Vagina (tissue), 2 donors: ENCODE measurements around the gene FBXL7. TPM values are rescaled to one million over a fixed set of nuclear protein-coding genes. Genes with fewer than 3 reads are reported as not detected.
A peak's percentile ranks its signal among the peaks of the same experiment; 100 is the strongest.

ENCODE experiments used
- DNase-seq, 2 donors: peaks; one replicate each; pipeline ENCODE4 v3.0.0-alpha.2; 2017; ENCODE audit errors: extremely low spot score in 2 of 2
- H3K27ac ChIP-seq: fragments of 200-600 bp; sonication (generic); one replicate; pipeline ENCODE4 v1.5.1; 2019
- H3K27me3 ChIP-seq: fragments of 200-600 bp; sonication (generic); one replicate; pipeline ENCODE4 v1.5.1; 2019
- H3K36me3 ChIP-seq, 2 donors: fragments of 200-600 bp; sonication (generic); one replicate each; pipeline ENCODE4 v1.5.1; 2017 to 2019
- H3K4me1 ChIP-seq: fragments of 200-600 bp; sonication (generic); one replicate; pipeline ENCODE4 v1.5.1; 2019
- H3K4me3 ChIP-seq, 2 donors: fragments of 200-600 bp; sonication (generic); 1 replicate in 1 of 2; 2 replicates in 1 of 2; pipeline ENCODE4 v1.5.1; 2016 to 2019
- H3K9me3 ChIP-seq: fragments of 200-600 bp; sonication (generic); one replicate; pipeline ENCODE4 v1.5.1; 2019
- POLR2A ChIP-seq, 2 donors: fragments of 450-650 bp; IDR thresholded peaks; one replicate each; pipeline ENCODE4 v1.6.1; 2017; ENCODE audit warnings: antibody characterized with exemption in 2 of 2, mild to moderate bottlenecking in 2 of 2, moderate library complexity in 2 of 2
- POLR2AphosphoS5 ChIP-seq, 2 donors: sonication (generic); formaldehyde crosslinking; IDR thresholded peaks; one replicate each; pipeline ENCODE4 v1.9.0; 2017; ENCODE audit warnings: antibody characterized with exemption in 2 of 2, mild to moderate bottlenecking in 2 of 2, low read depth in 1 of 2; ENCODE audit not compliant: insufficient read depth in 1 of 2
- intact Hi-C: fragments of 100-400 bp; cut with DNase I; formaldehyde crosslinking; loops from one replicate; pipeline ENCODE4 v1.15.1; 2023
- total RNA-seq: library from RNA; depleted of rRNA; stranded (reverse); fragments of >200 nt; gene quantifications from one replicate; pipeline ENCODE4 v1.2.3, GENCODE V29; 2016
- TF ChIP-seq, protein P1 (sequence below), 3 experiments: fragments of 450-650 bp in 2 of 3; fragments of 200-600 bp in 1 of 3; sonication (generic) in 1 of 3; IDR thresholded peaks; one replicate each; pipeline ENCODE4 v1.5.1; 2017 to 2019; ENCODE audit warnings: antibody characterized with exemption in 3 of 3, mild to moderate bottlenecking in 2 of 3, moderate library complexity in 2 of 3

The FBXL7 gene
- total RNA-seq, 1 donor from 2014 or later = 21.1 TPM

DNA sequence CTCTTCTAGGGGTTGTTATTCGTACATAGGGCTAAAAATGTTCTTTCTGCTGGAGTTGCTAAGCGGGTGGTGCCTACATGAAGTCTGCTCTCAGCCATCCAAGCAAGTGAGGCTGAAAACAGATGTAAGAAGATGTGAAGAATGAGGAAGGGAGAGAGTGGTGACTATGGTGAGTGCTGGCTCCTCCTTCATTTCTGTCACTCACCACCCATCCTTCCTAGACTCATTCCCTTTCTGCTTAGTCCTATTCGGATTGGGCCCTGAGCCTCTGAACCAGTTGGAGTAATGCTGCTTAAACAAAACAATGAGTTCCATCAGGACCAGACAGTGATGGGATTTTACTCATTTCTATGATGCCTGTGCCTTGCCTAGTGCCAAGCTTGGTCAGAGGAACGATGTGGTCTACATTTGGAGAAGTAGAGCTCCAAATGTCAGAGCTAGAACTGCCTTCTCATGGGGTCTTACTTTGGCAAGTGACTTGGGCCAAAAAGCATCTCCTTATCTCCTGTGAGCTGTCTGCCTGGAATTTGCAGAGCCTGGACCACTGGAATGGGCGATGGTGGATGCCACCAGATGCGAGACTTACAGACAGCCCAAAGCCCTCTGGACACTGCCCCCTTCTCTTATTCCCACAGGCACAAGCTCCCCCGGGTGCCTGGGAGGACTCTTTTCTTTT is 192.9 kb downstream of the FBXL7 start:
- intact Hi-C loops = no loop called here
- Histone ChIP-seq H3K4me3 (no peak overlapping the region), H3K4me1 (peaks cover 48% of the 10 kb centered on the region), H3K27ac (peak overlapping the region; percentile 81), H3K9me3 (no peaks in the 10 kb centered on the region), H3K36me3 (no peaks in the 10 kb centered on the region), H3K27me3 (no peaks in the 10 kb centered on the region)
- no peak for DNase-seq
- no peak for TF ChIP-seq POLR2A (IDR thresholded peaks at IDR 0.05)
- TF ChIP-seq, protein P1, sequence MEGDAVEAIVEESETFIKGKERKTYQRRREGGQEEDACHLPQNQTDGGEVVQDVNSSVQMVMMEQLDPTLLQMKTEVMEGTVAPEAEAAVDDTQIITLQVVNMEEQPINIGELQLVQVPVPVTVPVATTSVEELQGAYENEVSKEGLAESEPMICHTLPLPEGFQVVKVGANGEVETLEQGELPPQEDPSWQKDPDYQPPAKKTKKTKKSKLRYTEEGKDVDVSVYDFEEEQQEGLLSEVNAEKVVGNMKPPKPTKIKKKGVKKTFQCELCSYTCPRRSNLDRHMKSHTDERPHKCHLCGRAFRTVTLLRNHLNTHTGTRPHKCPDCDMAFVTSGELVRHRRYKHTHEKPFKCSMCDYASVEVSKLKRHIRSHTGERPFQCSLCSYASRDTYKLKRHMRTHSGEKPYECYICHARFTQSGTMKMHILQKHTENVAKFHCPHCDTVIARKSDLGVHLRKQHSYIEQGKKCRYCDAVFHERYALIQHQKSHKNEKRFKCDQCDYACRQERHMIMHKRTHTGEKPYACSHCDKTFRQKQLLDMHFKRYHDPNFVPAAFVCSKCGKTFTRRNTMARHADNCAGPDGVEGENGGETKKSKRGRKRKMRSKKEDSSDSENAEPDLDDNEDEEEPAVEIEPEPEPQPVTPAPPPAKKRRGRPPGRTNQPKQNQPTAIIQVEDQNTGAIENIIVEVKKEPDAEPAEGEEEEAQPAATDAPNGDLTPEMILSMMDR (IDR thresholded peaks at IDR 0.05) = no peak
- TF ChIP-seq POLR2AphosphoS5 (IDR thresholded peaks at IDR 0.05; ENCODE audit: insufficient read depth in 1 of 2, low read depth in 1 of 2) = no peak

DNA sequence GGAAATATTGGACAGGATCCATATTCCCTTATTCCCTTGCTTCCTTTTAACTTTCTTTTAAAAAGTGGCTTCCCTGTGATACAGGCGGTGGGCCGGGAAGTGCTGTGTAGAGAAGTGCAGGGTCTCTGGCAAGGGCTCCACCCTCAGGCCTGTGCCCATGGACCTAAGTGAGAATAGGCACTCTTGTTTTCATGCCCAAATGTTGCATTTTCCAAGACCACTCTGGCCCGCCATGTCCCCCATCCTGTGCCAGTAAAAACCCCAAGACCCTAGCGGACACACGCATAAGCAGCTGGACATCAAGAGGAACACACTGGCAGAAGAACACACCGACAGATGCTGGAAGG is 193.4 kb downstream of the FBXL7 start:
- peaks cover 48% of the 10 kb centered on the region for H3K4me1 ChIP-seq
- no peaks in the 10 kb centered on the region for H3K36me3 ChIP-seq
- H3K27ac ChIP-seq = peak overlapping the region; percentile 81
- intact Hi-C loops = no loop called here
- no peak for DNase-seq
- no peaks in the 10 kb centered on the region for H3K27me3 ChIP-seq
- no peaks in the 10 kb centered on the region for H3K9me3 ChIP-seq
- no peak for TF ChIP-seq POLR2AphosphoS5 (IDR thresholded peaks at IDR 0.05; ENCODE audit: insufficient read depth in 1 of 2, low read depth in 1 of 2)
- no peak overlapping the region for H3K4me3 ChIP-seq

DNA sequence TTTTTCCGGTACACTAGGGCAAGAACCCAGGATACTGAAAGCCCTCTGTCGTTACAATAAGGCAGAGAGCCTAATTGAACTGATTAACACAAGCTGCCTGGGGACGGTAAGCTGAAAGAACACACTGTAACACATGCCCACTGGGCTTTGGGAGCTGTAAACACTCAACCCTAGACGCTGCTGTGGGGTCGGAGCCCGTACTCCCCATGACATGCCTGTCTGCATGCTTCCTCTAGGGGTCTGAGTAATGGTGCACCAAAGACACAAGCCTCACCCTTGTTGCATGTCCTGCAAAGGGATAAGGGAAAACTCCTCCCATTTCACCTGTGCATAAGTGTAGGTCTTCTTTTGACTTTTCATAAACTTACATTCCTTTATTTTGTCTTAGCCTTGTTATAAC is 194.0 kb downstream of the FBXL7 start:
- TF ChIP-seq, protein P1 (IDR thresholded peaks at IDR 0.05) = no peak
- TF ChIP-seq POLR2AphosphoS5 (IDR thresholded peaks at IDR 0.05; ENCODE audit: insufficient read depth in 1 of 2, low read depth in 1 of 2) (no peak), POLR2A (IDR thresholded peaks at IDR 0.05) (no peak)
- peaks cover 48% of the 10 kb centered on the region for H3K4me1 ChIP-seq
- peak overlapping the region; percentile 81 for H3K27ac ChIP-seq
- no peaks in the 10 kb centered on the region for H3K36me3 ChIP-seq
- H3K9me3 ChIP-seq = no peaks in the 10 kb centered on the region
- intact Hi-C loops = no loop called here
- DNase-seq = no peak
- H3K27me3 ChIP-seq = no peaks in the 10 kb centered on the region
- H3K4me3 ChIP-seq = no peak overlapping the region

DNA sequence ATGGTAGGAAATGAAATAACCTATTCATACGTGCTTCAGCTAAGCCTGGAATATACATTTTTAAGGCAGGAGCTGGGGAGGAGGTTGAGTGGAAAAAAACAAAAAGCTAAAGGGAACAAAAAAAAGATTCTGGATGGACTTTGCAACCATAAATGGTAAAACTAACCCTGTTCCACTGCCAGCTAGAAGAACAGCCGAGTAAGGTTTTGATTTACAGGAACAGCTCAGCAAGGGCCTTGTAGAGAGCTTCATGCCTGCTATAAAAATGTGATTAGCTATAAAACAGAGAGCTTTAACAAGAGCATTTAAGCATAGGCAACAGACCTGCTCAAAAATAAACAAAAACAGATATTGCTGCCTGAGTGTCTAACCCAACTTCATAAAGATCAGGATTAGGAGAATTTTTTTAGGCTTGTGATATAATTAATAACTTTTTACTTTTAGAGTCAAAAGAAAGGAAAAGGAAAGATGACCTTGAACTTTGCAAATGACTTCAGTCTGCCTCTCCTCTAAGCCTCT is 194.8 kb downstream of the FBXL7 start:
- H3K27ac ChIP-seq = peak overlapping the region; percentile 81
- H3K27me3 ChIP-seq = no peaks in the 10 kb centered on the region
- intact Hi-C loops = no loop called here
- TF ChIP-seq, protein P1 (IDR thresholded peaks at IDR 0.05) = no peak
- peak in 1 of 2 donors; percentile 39 for TF ChIP-seq POLR2AphosphoS5 (IDR thresholded peaks at IDR 0.05; ENCODE audit: insufficient read depth in 1 of 2, low read depth in 1 of 2)
- no peak overlapping the region for H3K4me3 ChIP-seq
- H3K9me3 ChIP-seq = no peaks in the 10 kb centered on the region
- H3K36me3 ChIP-seq = no peaks in the 10 kb centered on the region
- DNase-seq = no peak
- peaks cover 48% of the 10 kb centered on the region for H3K4me1 ChIP-seq

DNA sequence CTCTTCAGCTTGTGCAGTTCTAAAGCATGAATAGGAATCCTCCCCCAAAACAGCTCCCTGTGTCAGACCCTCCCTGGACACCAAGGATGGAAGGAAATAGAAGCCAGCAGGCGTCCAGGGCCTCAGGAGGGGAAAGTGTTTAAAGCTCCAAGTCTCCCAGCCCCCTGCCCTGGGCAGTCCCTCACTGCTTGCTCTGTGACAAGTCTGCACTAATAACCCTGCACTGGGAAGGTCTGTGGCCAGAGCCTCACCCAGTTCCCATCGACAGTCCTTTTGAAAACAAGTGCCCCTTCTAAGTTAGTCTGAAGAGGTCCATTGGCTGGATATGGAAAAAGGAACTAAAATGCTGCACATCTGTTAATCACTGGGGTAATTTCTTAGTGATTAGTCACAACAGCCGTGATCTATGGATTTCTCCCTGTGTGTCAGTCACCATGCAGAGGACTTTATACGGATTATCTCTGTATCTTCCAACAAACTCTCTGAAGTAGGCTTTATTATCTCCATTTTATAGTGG is 195.3 kb downstream of the FBXL7 start:
- H3K27me3 ChIP-seq = no peaks in the 10 kb centered on the region
- H3K9me3 ChIP-seq = no peaks in the 10 kb centered on the region
- intact Hi-C loops = no loop called here
- no peak for TF ChIP-seq POLR2AphosphoS5 (IDR thresholded peaks at IDR 0.05; ENCODE audit: insufficient read depth in 1 of 2, low read depth in 1 of 2)
- H3K36me3 ChIP-seq = no peaks in the 10 kb centered on the region
- H3K4me3 ChIP-seq = no peak overlapping the region
- DNase-seq = no peak
- H3K27ac ChIP-seq = peak overlapping the region; percentile 81
- peaks cover 49% of the 10 kb centered on the region for H3K4me1 ChIP-seq

DNA sequence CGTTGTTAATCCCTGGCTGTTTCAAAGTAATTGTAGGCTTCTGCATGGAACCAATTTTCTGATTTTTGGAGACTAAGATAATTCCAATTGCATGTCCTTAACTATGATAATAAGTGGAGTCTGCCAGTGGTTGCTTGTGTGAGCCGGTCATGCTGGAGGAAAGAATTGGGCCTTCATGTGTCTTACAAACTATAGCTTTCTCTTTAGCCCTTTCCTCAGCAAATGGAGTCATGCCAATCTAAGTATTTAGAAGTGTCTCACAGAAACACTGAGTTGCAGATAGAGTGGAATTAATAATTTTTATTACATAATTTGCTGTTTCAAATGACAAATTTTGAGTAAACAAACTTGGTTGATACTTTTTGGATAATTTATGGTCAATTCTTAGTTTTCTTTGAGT is 200.4 kb downstream of the FBXL7 start:
- no peak overlapping the region for H3K27ac ChIP-seq
- no peaks in the 10 kb centered on the region for H3K36me3 ChIP-seq
- DNase-seq = no peak
- intact Hi-C loops = no loop called here
- H3K9me3 ChIP-seq = no peaks in the 10 kb centered on the region
- H3K27me3 ChIP-seq = no peaks in the 10 kb centered on the region
- peaks cover 25% of the 10 kb centered on the region for H3K4me1 ChIP-seq
- H3K4me3 ChIP-seq = no peak overlapping the region
- TF ChIP-seq, protein P1 (IDR thresholded peaks at IDR 0.05) = no peak
